Heart left ventricle (tissue), 16 donors: ENCODE data around the gene OSCP1. TPM values are rescaled to one million over a fixed set of nuclear protein-coding genes. Genes with fewer than 3 reads are reported as not detected.

Experiments used
- ATAC-seq, 4 donors: fragments of 200-7000 bp; cut with Tn5 transposase; one replicate each; pipeline ENCODE4 v1.9.1; 2020 to 2022; ENCODE audit warnings: moderate library complexity in 4 of 4, mild to moderate bottlenecking in 3 of 4, moderate number of reproducible peaks in 1 of 4
- DNase-seq, 5 donors: peaks; one replicate each; pipeline ENCODE4 v3.0.0-alpha.2; 2020
- H3K27ac ChIP-seq, 12 donors: fragments of 200-600 bp; sonication (generic) in 4 of 12; one replicate each; pipeline versions ENCODE4 v1.5.0 to v1.8.0; 2016 to 2022; ENCODE audit warnings: mild to moderate bottlenecking in 2 of 12
- H3K27me3 ChIP-seq, 9 donors: fragments of 200-600 bp; sonication (generic) in 2 of 9; one replicate each; pipeline versions ENCODE4 v1.5.1 to v1.8.0; 2016 to 2022; ENCODE audit warnings: mild to moderate bottlenecking in 3 of 9
- H3K36me3 ChIP-seq, 9 donors: fragments of 200-600 bp; sonication (generic) in 2 of 9; one replicate each; pipeline versions ENCODE4 v1.5.0 to v1.8.0; 2018 to 2022; ENCODE audit warnings: mild to moderate bottlenecking in 2 of 9
- H3K4me1 ChIP-seq, 12 donors: fragments of 200-600 bp; sonication (generic) in 4 of 12; one replicate each; pipeline versions ENCODE4 v1.5.0 to v1.8.0; 2016 to 2022; ENCODE audit warnings: mild to moderate bottlenecking in 3 of 12
- H3K4me3 ChIP-seq, 12 donors: fragments of 200-600 bp; sonication (generic) in 4 of 12; one replicate each; pipeline versions ENCODE4 v1.5.0 to v1.8.0; 2017 to 2022; ENCODE audit warnings: mild to moderate bottlenecking in 9 of 12, moderate library complexity in 4 of 12
- H3K9me3 ChIP-seq, 12 donors: fragments of 200-600 bp; sonication (generic) in 4 of 12; one replicate each; pipeline versions ENCODE4 v1.5.0 to v1.8.0; 2016 to 2022; ENCODE audit warnings: mild to moderate bottlenecking in 1 of 12
- POLR2A ChIP-seq, 2 donors: fragments of 450-650 bp; IDR thresholded peaks; one replicate each; pipeline ENCODE4 v1.6.1; 2017; ENCODE audit warnings: antibody characterized with exemption in 2 of 2, mild to moderate bottlenecking in 2 of 2, moderate library complexity in 2 of 2
- WGBS, 4 donors: extraction: QIAGEN DNeasy Blood & Tissue Kit in 2 of 4; methylation state at CpG; one replicate each; pipeline versions ENCODE4 v1.1.5 to v1.1.7; 2013 to 2018; 5-methylcytosine and 5-hydroxymethylcytosine counted together
- intact Hi-C, 10 donors: fragments of 100-400 bp; cut with DNase I; formaldehyde crosslinking; loops; one replicate each; pipeline versions ENCODE4 v1.11.1 to v1.14.2; 2022
- polyA plus RNA-seq, 2 donors: library from polyadenylated mRNA; stranded (reverse); fragments of 200-250 nt; gene quantifications; one replicate each; pipeline ENCODE4 v1.2.3, GENCODE V29; 2013
- total RNA-seq, 9 donors: library from RNA; depleted of rRNA in 2 of 9; stranded (reverse); fragments of >200 nt in 2 of 9; fragmentation: NEBNext Ultra II Directional in 3 of 9; extraction: Animal tissue kit (Norgen Biotek cat#: 25700) in 3 of 9; gene quantifications; one replicate each; pipeline versions ENCODE4 v1.1.0 to v1.2.4, GENCODE V29; 2016 to 2023
- TF ChIP-seq, protein P1 (sequence below), 12 donors: fragments of 200-600 bp; sonication (generic) in 4 of 12; IDR thresholded peaks; one replicate each; pipeline versions ENCODE4 v1.5.0 to v1.8.0; 2018 to 2022; ENCODE audit warnings: antibody characterized with exemption in 12 of 12, mild to moderate bottlenecking in 5 of 12
- donor health status: ischemic (EF 13 %, LVEDD 7.1; RV severe dilation, severe dysfunction).
- donor health status: healthy with polysubstance abuse.
- donor health status: DM: no; HTN: yes; CAD: no.
- donor health status: DM: no; HTN: no; CAD: no.
- donor health status: ischemic (EF 25% LVEDD 6.9; RV normal size, moderate dysfunction).
- donor health status: ischemic (EF 25% LVEDD 5.7; RV mildly dilated, moderate dysfunction).
- donor health status: healthy.
- donor health status: DM: yes; HTN: yes; CAD: no.
- donor health status: ischemic (EF 35%, LVEDD 5.7; RV mildly dilated, moderate dysfunction).
- donor health status: nonischemic (EF 11% LVEDD 7.7; RV severe dilation, severe dysfunction).
- donor health status: DM: yes; HTN: yes; CAD: no.
- donor health status: PGD.
- donor health status: ischemic (EF 29% LVEDD 5.4; RV normal size, mild dysfunction).
- donor health status: nonischemic (EF 23%, LVEDD 6.1; RV moderate dilation, normal function).

Gene OSCP1
- total and polyA plus RNA-seq, 11 donors = 3.8 to 11.5 (median 6.0) TPM

DNA sequence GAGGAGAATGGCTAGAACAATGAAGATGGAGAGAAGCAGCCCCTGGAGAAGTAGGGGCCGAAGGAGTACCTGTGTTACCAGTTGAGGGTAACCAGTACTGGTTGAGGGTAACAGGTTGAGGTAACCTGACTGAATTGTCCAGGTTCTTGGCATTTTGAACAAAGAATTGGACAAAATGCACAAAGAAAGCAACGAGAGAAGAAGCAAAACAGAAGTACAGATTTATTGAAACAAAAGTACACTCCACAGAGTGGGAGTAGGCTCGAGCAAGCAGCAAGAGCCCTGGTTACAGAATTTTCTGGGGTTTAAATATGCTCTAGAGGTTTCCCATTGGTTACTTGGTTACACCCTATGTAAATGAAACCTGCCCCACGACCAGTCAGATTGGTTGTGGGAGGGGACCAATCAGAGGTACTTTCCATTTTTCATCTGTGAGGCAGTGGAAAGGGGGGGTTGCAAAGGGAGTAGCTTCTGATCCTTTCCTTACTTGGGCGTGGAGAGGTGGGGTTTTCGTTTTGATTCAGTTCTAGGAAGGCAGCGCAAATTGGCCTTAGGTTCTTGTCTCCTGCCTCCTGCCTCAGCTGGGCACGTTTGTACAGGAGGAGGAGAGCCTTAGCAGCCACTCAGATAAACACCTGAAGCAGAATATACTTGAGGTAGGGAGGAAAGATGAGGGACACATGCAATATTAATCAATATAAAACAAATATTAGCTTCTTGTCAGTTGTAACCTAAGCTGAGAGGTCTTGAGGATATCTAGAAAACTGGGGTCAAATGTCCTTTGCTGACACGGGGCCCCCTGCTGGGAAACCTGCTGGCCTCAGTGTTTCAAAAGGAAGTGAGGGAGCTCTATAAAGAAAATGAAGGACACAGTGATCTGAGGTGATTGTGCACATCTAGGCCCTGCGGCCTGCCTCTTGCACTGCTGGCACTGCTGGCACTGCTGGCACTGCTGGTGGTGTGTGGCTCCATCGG is 38.3 kb downstream of the OSCP1 start:
- no peak for TF ChIP-seq POLR2A (IDR thresholded peaks at IDR 0.05)
- TF ChIP-seq, protein P1, sequence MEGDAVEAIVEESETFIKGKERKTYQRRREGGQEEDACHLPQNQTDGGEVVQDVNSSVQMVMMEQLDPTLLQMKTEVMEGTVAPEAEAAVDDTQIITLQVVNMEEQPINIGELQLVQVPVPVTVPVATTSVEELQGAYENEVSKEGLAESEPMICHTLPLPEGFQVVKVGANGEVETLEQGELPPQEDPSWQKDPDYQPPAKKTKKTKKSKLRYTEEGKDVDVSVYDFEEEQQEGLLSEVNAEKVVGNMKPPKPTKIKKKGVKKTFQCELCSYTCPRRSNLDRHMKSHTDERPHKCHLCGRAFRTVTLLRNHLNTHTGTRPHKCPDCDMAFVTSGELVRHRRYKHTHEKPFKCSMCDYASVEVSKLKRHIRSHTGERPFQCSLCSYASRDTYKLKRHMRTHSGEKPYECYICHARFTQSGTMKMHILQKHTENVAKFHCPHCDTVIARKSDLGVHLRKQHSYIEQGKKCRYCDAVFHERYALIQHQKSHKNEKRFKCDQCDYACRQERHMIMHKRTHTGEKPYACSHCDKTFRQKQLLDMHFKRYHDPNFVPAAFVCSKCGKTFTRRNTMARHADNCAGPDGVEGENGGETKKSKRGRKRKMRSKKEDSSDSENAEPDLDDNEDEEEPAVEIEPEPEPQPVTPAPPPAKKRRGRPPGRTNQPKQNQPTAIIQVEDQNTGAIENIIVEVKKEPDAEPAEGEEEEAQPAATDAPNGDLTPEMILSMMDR (IDR thresholded peaks at IDR 0.05) = no peak
- intact Hi-C loops = no loop called here
- Histone ChIP-seq H3K27ac (no peak overlapping the region), H3K36me3 (no peaks in the 10 kb centered on the region), H3K27me3 (no peaks in the 10 kb centered on the region), H3K4me3 (no peak overlapping the region), H3K9me3 (no peaks in the 10 kb centered on the region), H3K4me1 (peaks cover 0 to 6% (median 0%) of the 10 kb centered on the region in 12 donors)
- no peak for DNase-seq
- ATAC-seq = peak in 1 of 4 donors; percentile 18
- 62 to 70% (median 66%) methylated on average over 11 of the region's 11 CpGs for WGBS, 4 donors

DNA sequence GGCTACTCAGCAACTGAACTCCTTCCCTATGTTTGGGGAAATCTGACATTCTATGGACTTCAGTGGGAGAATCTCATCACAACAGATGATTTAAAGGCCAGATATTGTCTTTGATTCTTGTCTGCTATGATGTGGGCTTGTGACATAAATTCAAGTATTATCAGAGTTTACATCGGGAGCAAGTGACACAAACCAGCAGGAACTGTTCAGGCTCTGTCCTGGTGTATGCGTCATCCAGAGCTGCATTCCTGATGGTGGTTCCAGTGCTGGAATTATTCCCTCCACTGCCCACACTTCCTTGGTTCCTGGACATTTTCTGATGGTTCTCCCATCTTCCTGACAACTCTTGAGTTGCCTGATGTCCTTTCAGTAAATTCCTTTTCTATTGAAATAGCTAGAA is 41.8 kb downstream of the OSCP1 start:
- H3K4me1 ChIP-seq = peaks cover 0 to 6% (median 0%) of the 10 kb centered on the region in 12 donors
- DNase-seq (no peak), ATAC-seq (no peak)
- H3K9me3 ChIP-seq = no peaks in the 10 kb centered on the region
- 63 to 65% (median 65%) methylated on average over 2 of the region's 2 CpGs for WGBS, 4 donors
- intact Hi-C loops = no loop called here
- no peak overlapping the region for H3K4me3 ChIP-seq
- H3K27ac ChIP-seq = no peak overlapping the region
- TF ChIP-seq, protein P1 (IDR thresholded peaks at IDR 0.05) = no peak
- no peak for TF ChIP-seq POLR2A (IDR thresholded peaks at IDR 0.05)
- no peaks in the 10 kb centered on the region for H3K27me3 ChIP-seq
- no peaks in the 10 kb centered on the region for H3K36me3 ChIP-seq

DNA sequence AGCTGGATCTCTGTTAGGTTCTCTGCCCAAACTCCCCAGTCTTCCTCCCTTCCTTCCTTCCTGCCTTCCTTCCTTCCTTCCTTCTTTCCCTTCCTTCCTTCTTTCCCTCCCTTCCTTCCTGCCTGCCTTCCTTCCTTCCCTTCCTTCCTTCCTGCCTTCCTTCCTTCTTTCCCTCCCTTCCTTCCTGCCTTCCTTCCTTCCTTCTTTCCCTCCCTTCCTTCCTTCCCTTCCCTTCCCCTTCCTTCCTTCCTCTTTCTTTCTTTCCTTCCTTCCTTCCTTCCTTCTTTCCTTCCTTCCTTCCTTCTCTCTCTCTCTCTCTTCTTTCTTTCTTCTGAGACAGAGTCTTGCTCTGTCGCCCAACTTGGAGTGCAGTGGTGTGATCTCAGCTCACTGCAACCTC is 43.8 kb downstream of the OSCP1 start:
- TF ChIP-seq, protein P1 (IDR thresholded peaks at IDR 0.05) = no peak
- no peak for TF ChIP-seq POLR2A (IDR thresholded peaks at IDR 0.05)
- no peak for ATAC-seq
- intact Hi-C loops = no loop called here
- H3K36me3 ChIP-seq = no peaks in the 10 kb centered on the region
- H3K4me1 ChIP-seq = peaks cover 0 to 7% (median 0%) of the 10 kb centered on the region in 12 donors
- no peak overlapping the region for H3K27ac ChIP-seq
- no peaks in the 10 kb centered on the region for H3K9me3 ChIP-seq
- no peak overlapping the region for H3K4me3 ChIP-seq
- WGBS, 4 donors = 90 to 93% (median 91%) methylated on average over 1 of the region's 1 CpG
- no peaks in the 10 kb centered on the region for H3K27me3 ChIP-seq
- no peak for DNase-seq

DNA sequence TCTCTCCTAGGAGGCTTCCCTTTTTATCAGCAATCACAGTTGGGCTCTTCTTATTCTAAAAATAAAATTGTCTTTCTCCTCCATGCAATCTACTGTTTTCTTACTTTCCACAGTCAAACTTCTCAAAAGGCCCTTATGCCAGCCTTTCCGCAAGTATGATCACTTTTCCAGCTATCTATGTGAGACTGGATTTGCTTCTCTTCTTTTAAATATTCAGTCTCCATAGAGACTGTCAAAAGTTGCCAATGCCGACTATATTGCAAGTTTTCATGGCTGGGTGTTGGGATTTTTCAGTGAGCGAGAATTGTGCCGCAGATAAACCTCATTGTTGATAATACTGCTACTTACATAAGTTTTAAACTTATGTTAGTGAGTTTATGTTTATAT is 47.8 kb downstream of the OSCP1 start:
- Histone ChIP-seq H3K4me3 (no peak overlapping the region), H3K4me1 (peaks cover 0 to 20% (median 4%) of the 10 kb centered on the region in 12 donors), H3K27me3 (no peaks in the 10 kb centered on the region), H3K9me3 (no peaks in the 10 kb centered on the region), H3K27ac (no peak overlapping the region), H3K36me3 (no peaks in the 10 kb centered on the region)
- TF ChIP-seq, protein P1 (IDR thresholded peaks at IDR 0.05) = no peak
- no peak for TF ChIP-seq POLR2A (IDR thresholded peaks at IDR 0.05)
- WGBS, 4 donors = 91 to 94% (median 94%) methylated on average over 4 of the region's 4 CpGs
- ATAC-seq = no peak
- intact Hi-C loops = no loop called here
- DNase-seq = no peak
